Stimulated activated CD8-positive, alpha-beta memory T cell treated with anti-CD3 and anti-CD28 coated beads, Interleukin-12 subunit alpha, Interleukin-12 subunit beta, amount 100 ng/mL, for 24 hours (primary cell): ENCODE results near the gene HDGFL3.
"Not testable (repeated sequence)": the region's sequence is repeated elsewhere in the genome, so short reads cannot be mapped to it uniquely, and the experiment has no call there.

Experiments used
- DNase-seq: peaks from one replicate; pipeline ENCODE4 v3.0.0-alpha.2; 2020; ENCODE audit errors: extremely low read depth

Gene HDGFL3

GRCh38 chr15:83100097-83100646, 107.5 kb downstream of the HDGFL3 start:
- no peak for DNase-seq

GRCh38 chr15:83099290-83099689, 108.3 kb downstream of the HDGFL3 start:
- no peak for DNase-seq

- no peak for DNase-seq
Observed at GRCh38 chr15:83098079-83098478, 109.5 kb downstream of the HDGFL3 start.

GRCh38 chr15:83094583-83094982, 113.0 kb downstream of the HDGFL3 start:
- DNase-seq = no peak

- no peak for DNase-seq
Observed at GRCh38 chr15:83092309-83092976, 115.2 kb downstream of the HDGFL3 start.

- DNase-seq = not testable (repeated sequence)
Observed at GRCh38 chr15:83091965-83092308, 115.7 kb downstream of the HDGFL3 start.

- no peak for DNase-seq
Observed at GRCh38 chr15:83090465-83090864, 117.2 kb downstream of the HDGFL3 start.

- no peak for DNase-seq
Observed at GRCh38 chr15:83088876-83089275, 118.7 kb downstream of the HDGFL3 start.

- no peak for DNase-seq
Observed at GRCh38 chr15:83087576-83087975, 120.0 kb downstream of the HDGFL3 start.

- not testable (repeated sequence) for DNase-seq
Observed at GRCh38 chr15:83085864-83086552, 121.6 kb downstream of the HDGFL3 start.

- not testable (repeated sequence) for DNase-seq
Observed at GRCh38 chr15:83085461-83085860, 122.2 kb downstream of the HDGFL3 start.

GRCh38 chr15:83082730-83083386, 124.8 kb downstream of the HDGFL3 start:
- no peak for DNase-seq

- DNase-seq = no peak
Observed at GRCh38 chr15:83081256-83082014, 126.2 kb downstream of the HDGFL3 start.

GRCh38 chr15:83078712-83079111, 128.9 kb downstream of the HDGFL3 start:
- DNase-seq = no peak
